Endodermal cell (in vitro differentiated cells): ENCODE results near the gene TIMM17A. TPM values are rescaled to one million over a fixed set of nuclear protein-coding genes. Genes with fewer than 3 reads are reported as not detected.

Source experiments
- DNase-seq: peaks from one replicate; pipeline ENCODE4 v3.0.0-alpha.2; 2017
- H3K27ac ChIP-seq: 2 replicates; pipeline ENCODE4 v1.5.1; 2013; ENCODE audit warnings: mild to moderate bottlenecking, low read depth, low read length, moderate library complexity
- H3K27me3 ChIP-seq: 2 replicates; pipeline ENCODE4 v1.6.1; 2013; ENCODE audit warnings: mild to moderate bottlenecking, low read length, moderate library complexity; ENCODE audit not compliant: insufficient read depth, control insufficient read depth, poor library complexity, severe bottlenecking
- H3K36me3 ChIP-seq: 2 replicates; pipeline ENCODE4 v1.7.0; 2013; ENCODE audit warnings: mild to moderate bottlenecking, low read length, moderate library complexity; ENCODE audit not compliant: control insufficient read depth, insufficient read depth
- H3K4me1 ChIP-seq: one replicate; pipeline ENCODE4 v1.7.0; 2013; ENCODE audit warnings: low read length; ENCODE audit not compliant: control insufficient read depth, insufficient read depth
- H3K4me3 ChIP-seq: 2 replicates; pipeline ENCODE4 v1.5.1; 2013; ENCODE audit warnings: mild to moderate bottlenecking, low read length, moderate library complexity
- H3K9ac ChIP-seq: 2 replicates; pipeline ENCODE4 v1.6.1; 2013; ENCODE audit warnings: mild to moderate bottlenecking, low read length, moderate library complexity; ENCODE audit not compliant: poor library complexity, severe bottlenecking; ENCODE audit errors: extremely low read depth
- H3K9me3 ChIP-seq: 2 replicates; pipeline ENCODE4 v1.6.1; 2013; ENCODE audit warnings: mild to moderate bottlenecking, low read length, moderate library complexity; ENCODE audit not compliant: control insufficient read depth
- H3K27ac Mint-ChIP-seq: 2 replicates; pipeline ENCODE4 v1.8.0; 2020; ENCODE audit warnings: mixed read lengths
- H3K27me3 Mint-ChIP-seq: 2 replicates; pipeline ENCODE4 v1.8.0; 2021; ENCODE audit warnings: mild to moderate bottlenecking, mixed read lengths; ENCODE audit not compliant: insufficient read depth
- H3K36me3 Mint-ChIP-seq: 2 replicates; pipeline ENCODE4 v1.8.0; 2020; ENCODE audit warnings: low read depth, mixed read lengths
- H3K4me1 Mint-ChIP-seq: 2 replicates; pipeline ENCODE4 v1.8.0; 2020; ENCODE audit warnings: mixed read lengths
- H3K4me3 Mint-ChIP-seq: 2 replicates; pipeline ENCODE4 v1.8.0; 2020; ENCODE audit warnings: mild to moderate bottlenecking, moderate library complexity, mixed read lengths
- H3K9me3 Mint-ChIP-seq: 2 replicates; pipeline ENCODE4 v1.8.0; 2020; ENCODE audit warnings: mild to moderate bottlenecking, mixed read lengths
- CTCF ChIP-seq: fragments of 200-600 bp; sonication (generic); conservative IDR thresholded peaks from 2 replicates; pipeline ENCODE4 v1.5.0; 2021; ENCODE audit warnings: antibody characterized with exemption, mild to moderate bottlenecking
- WGBS, 2 experiments: methylation state at CpG; one replicate each; pipeline versions ENCODE4 v1.1.5 to v1.1.7; 2013; ENCODE audit warnings: missing lambda C conversion rate in 2 of 2, mixed read lengths in 1 of 2; ENCODE audit not compliant: insufficient coverage in 1 of 2, insufficient read length in 1 of 2; 5-methylcytosine and 5-hydroxymethylcytosine counted together
- total RNA-seq, 2 donors: library from RNA; stranded (reverse); fragmentation: NEBNext Ultra II Directional in 1 of 2; extraction: Animal tissue kit (Norgen Biotek cat#: 25700) in 1 of 2; gene quantifications; 2 replicates in 1 of 2; 3 replicates in 1 of 2; pipeline ENCODE4 v1.2.1, GENCODE V29; 2021

The TIMM17A gene
- total RNA-seq, 2 donors from 2014 or later, result 41.7 to 47.4 TPM

- DNase-seq, result no peak
- Mint-ChIP-seq H3K4me3 (peak overlapping the region; percentile 77), H3K27me3 (peaks cover 16% of the 10 kb centered on the region), H3K36me3 (peaks cover 4% of the 10 kb centered on the region), H3K9me3 (no peaks in the 10 kb centered on the region), H3K27ac (peak overlapping the region; percentile 80), H3K4me1 (peaks cover 6% of the 10 kb centered on the region)
- 19 to 20% methylated on average over 11 of the region's 11 CpGs for whole genome bisulfite sequencing, 2 experiments
- no peak for TF ChIP-seq CTCF
- Histone ChIP-seq H3K27ac (peak overlapping the region; percentile 60), H3K36me3 (no peaks in the 10 kb centered on the region), H3K27me3 (no peaks in the 10 kb centered on the region), H3K4me3 (peak overlapping the region; percentile 86), H3K9ac (peak overlapping the region; percentile 66), H3K9me3 (no peaks in the 10 kb centered on the region), H3K4me1 (no peaks in the 10 kb centered on the region)
Measured at GRCh38 chr1:201983380-201983805, 28.1 kb downstream of the TIMM17A start.

- no peaks in the 10 kb centered on the region for H3K9me3 Mint-ChIP-seq
- Histone ChIP-seq H3K4me1 (no peaks in the 10 kb centered on the region), H3K36me3 (peaks cover 9% of the 10 kb centered on the region), H3K27me3 (no peaks in the 10 kb centered on the region), H3K27ac (no peak overlapping the region), H3K9ac (no peak overlapping the region), H3K9me3 (no peaks in the 10 kb centered on the region), H3K4me3 (peak overlapping the region; percentile 86)
- peaks cover 11% of the 10 kb centered on the region for H3K36me3 Mint-ChIP-seq
- TF ChIP-seq CTCF, result no peak
- WGBS, 2 experiments, result 95 to 100% methylated on average over 2 to 3 of the region's 3 CpGs
- no peak for DNase-seq
- no peak overlapping the region for H3K27ac Mint-ChIP-seq
- peaks cover 16% of the 10 kb centered on the region for H3K27me3 Mint-ChIP-seq
- H3K4me1 Mint-ChIP-seq, result peaks cover 6% of the 10 kb centered on the region
- peak overlapping the region; percentile 77 for H3K4me3 Mint-ChIP-seq
Measured at GRCh38 chr1:201984446-201984845, 29.1 kb downstream of the TIMM17A start.

GRCh38 chr1:201985355-201985754 lies 30.1 kb downstream of the TIMM17A start:
- TF ChIP-seq CTCF, result no peak
- DNase-seq, result no peak
- H3K4me3 ChIP-seq, result no peak overlapping the region
- peaks cover 16% of the 10 kb centered on the region for H3K27me3 Mint-ChIP-seq
- H3K27ac ChIP-seq, result no peak overlapping the region
- no peaks in the 10 kb centered on the region for H3K9me3 ChIP-seq
- no peak overlapping the region for H3K27ac Mint-ChIP-seq
- peaks cover 6% of the 10 kb centered on the region for H3K4me1 Mint-ChIP-seq
- no peaks in the 10 kb centered on the region for H3K4me1 ChIP-seq
- WGBS, 2 experiments, result 97 to 99% methylated on average over 2 of the region's 2 CpGs
- H3K9me3 Mint-ChIP-seq, result no peaks in the 10 kb centered on the region
- H3K27me3 ChIP-seq, result no peaks in the 10 kb centered on the region
- H3K36me3 ChIP-seq, result peaks cover 18% of the 10 kb centered on the region
- H3K4me3 Mint-ChIP-seq, result no peak overlapping the region
- no peak overlapping the region for H3K9ac ChIP-seq
- peaks cover 16% of the 10 kb centered on the region for H3K36me3 Mint-ChIP-seq
